ENCODE results near the gene KLHL12. TPM values are rescaled to one million over a fixed set of nuclear protein-coding genes. Genes with fewer than 3 reads are reported as not detected.

Gene KLHL12
- total and polyA plus RNA-seq, 2 of the 8 experiments (the other 6 are each of a cell fraction or from before 2014, with no cell fraction given): 27.2 to 33.3 TPM

DNA sequence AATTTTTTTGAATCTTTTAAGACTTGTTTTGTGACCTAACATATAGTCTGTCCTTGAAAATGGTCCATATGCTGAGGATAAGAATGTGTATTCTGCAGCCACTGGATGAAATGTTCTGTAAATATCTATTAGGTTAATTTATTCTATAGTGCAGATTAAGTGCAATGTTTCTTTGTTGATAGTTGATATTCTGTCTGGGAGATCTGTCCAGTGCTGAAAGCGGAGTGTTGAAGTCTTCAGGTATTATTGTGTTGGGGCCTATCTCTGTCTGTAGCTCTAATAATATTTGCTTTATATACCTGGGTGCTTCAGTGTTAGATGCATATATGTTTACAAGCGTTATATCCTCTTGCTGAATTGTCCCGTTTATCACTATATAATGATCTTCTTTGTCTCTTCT, 7.7 kb upstream of the KLHL12 start:
- Histone ChIP-seq H3K14ac (ENCODE audit: insufficient read length) (no peak overlapping the region), H3K4me1 (replicated peaks in 1 of 4; ENCODE audit: control insufficient read depth in 3 of 4, insufficient read depth in 4 of 4, low read length in 3 of 4) (no peaks in the 10 kb centered on the region), H2BK12ac (ENCODE audit: low read depth, low read length) (no peak overlapping the region), H3K56ac (replicated peaks; ENCODE audit: insufficient read length, low read depth, low read length) (no peak overlapping the region), H3K79me2 (ENCODE audit: control insufficient read depth in 1 of 2, insufficient read depth in 2 of 2, low read length in 2 of 2) (no peaks in the 10 kb centered on the region), H4K5ac (ENCODE audit: insufficient read length, low read depth, low read length) (no peak overlapping the region), H2BK15ac (ENCODE audit: low read length) (no peak overlapping the region), H3K79me1 (ENCODE audit: low read depth, low read length) (no peaks in the 10 kb centered on the region), H3K4me2 (ENCODE audit: insufficient read depth in 1 of 2, low read depth in 2 of 2, low read length in 2 of 2) (no peak overlapping the region), H3K27ac (ENCODE audit: low read depth, low read length) (no peak overlapping the region), H3K9ac (replicated peaks in 1 of 4; ENCODE audit: extremely low read depth in 1 of 4, low read depth in 3 of 4, low read length in 3 of 4) (no peak overlapping the region), H2AK5ac (ENCODE audit: low read depth, low read length) (no peak overlapping the region), H3K27me3 (replicated peaks in 1 of 4; ENCODE audit: control insufficient read depth in 3 of 4, extremely low read depth in 1 of 4, insufficient read depth in 3 of 4, low read length in 3 of 4) (no peaks in the 10 kb centered on the region), H3K18ac (ENCODE audit: extremely low read depth, low read length) (no peak overlapping the region), H3K23ac (ENCODE audit: insufficient read length) (no peak overlapping the region), H3K23me2 (ENCODE audit: low read depth, low read length) (no peaks in the 10 kb centered on the region), H4K20me1 (replicated peaks in 1 of 2; ENCODE audit: control insufficient read depth in 1 of 2, insufficient read depth in 2 of 2, low read length in 2 of 2) (no peaks in the 10 kb centered on the region), H2AFZ (ENCODE audit: low read length) (no peak overlapping the region), H2BK5ac (ENCODE audit: low read depth, low read length) (no peak overlapping the region), H3K4ac (replicated peaks; ENCODE audit: insufficient read length, low read depth, low read length) (no peak overlapping the region), H2BK120ac (replicated peaks; ENCODE audit: low read depth, low read length) (no peak overlapping the region), H4K8ac (ENCODE audit: extremely low read depth, insufficient read depth, low read length) (no peak overlapping the region), H2BK20ac (ENCODE audit: low read length) (no peak overlapping the region), H4K91ac (replicated peaks; ENCODE audit: insufficient read length, low read length) (no peak overlapping the region), H3K36me3 (ENCODE audit: control insufficient read depth in 2 of 4, insufficient read depth in 4 of 4, low read length in 3 of 4) (no peaks in the 10 kb centered on the region), H3K4me3 (ENCODE audit: extremely low read depth in 1 of 4, insufficient read depth in 2 of 4, low read depth in 3 of 4, low read length in 4 of 4) (no peak overlapping the region), H3K9me3 (ENCODE audit: insufficient read depth in 2 of 2, low read depth in 1 of 2, low read length in 1 of 2) (no peaks in the 10 kb centered on the region)
- FAIRE-seq (no peak), DNase-seq (ENCODE audit: low read depth in 1 of 2, low spot score in 2 of 2) (no peak)
- ChIA-PET POLR2A (ENCODE audit: partially characterized antibody) (no interaction called here), CTCF (ENCODE audit: partially characterized antibody) (interaction anchor here (0.6 kb wide), 1 partner anchor 149 kb away, joined by 3 read pairs; no protein-coding TSS in a partner anchor)
- WGBS, 2 experiments (ENCODE audit: extremely low coverage in 1 of 2, insufficient coverage in 1 of 2, insufficient read length in 1 of 2, insufficient replicate concordance in 2 of 2, low coverage in 1 of 2, low lambda C conversion rate in 2 of 2, missing lambda C conversion rate in 1 of 2): 90% methylated on average over 3 of the region's 3 CpGs; no CpG with 5 or more reads in 1 of the 2 experiments
- TF ChIP-seq SP4 (IDR thresholded peaks at IDR 0.05; ENCODE audit: low read length): no peak
